ENCODE results near the gene SORCS2. TPM values are rescaled to one million over a fixed set of nuclear protein-coding genes. Genes with fewer than 3 reads are reported as not detected.

The SORCS2 gene
- total RNA-seq, 6 experiments from 2014 or later: 0.18 to 6.2 (median 3.1) TPM

DNA sequence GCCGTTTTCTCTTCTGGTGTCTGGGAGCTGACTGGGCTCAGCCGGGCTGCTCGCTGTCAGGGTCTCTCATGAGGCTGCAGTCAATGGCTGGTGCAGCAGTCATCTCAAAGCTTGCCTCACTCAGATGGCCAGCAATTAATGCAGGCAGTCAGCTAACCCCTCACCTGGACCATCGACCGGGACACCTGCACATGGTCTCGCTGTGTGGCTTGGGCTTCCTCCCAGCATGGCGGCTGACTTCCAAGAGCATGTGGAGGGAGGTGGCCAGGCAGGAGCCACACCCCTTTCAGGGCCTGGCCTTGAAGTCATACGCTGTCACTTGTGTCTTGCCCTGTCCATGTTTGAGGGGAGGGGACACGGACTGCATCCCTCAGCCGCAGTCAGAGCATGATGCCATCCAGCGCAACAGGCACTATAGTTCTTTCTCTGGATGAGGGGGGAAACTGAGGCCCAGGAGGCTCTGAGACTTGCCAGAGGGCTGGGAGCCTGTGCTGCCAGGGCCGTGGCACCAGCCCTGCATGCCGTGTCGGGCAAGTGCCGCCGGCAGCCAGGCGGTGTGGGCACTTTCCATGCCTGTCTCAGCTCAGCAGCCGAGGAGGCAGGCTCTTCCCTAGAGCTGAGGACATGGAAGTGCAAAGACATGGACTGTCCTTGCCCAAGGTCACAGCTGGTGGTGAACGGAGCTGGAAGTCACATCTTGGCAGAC, 545.6 kb downstream of the SORCS2 start:
- Histone ChIP-seq H3K4me3 (no peak overlapping the region), H3K9me3 (no peaks in the 10 kb centered on the region), H3K36me3 (no peaks in the 10 kb centered on the region), H3K27ac (no peak overlapping the region), H3K27me3 (no peaks in the 10 kb centered on the region), H3K4me1 (no peaks in the 10 kb centered on the region)
- intact Hi-C loops (cut with DNase I): no loop called here
- no peak for DNase-seq
- no peak for ATAC-seq
- TF ChIP-seq POLR2A (IDR thresholded peaks at IDR 0.05): no peak
- TF ChIP-seq, protein P1, sequence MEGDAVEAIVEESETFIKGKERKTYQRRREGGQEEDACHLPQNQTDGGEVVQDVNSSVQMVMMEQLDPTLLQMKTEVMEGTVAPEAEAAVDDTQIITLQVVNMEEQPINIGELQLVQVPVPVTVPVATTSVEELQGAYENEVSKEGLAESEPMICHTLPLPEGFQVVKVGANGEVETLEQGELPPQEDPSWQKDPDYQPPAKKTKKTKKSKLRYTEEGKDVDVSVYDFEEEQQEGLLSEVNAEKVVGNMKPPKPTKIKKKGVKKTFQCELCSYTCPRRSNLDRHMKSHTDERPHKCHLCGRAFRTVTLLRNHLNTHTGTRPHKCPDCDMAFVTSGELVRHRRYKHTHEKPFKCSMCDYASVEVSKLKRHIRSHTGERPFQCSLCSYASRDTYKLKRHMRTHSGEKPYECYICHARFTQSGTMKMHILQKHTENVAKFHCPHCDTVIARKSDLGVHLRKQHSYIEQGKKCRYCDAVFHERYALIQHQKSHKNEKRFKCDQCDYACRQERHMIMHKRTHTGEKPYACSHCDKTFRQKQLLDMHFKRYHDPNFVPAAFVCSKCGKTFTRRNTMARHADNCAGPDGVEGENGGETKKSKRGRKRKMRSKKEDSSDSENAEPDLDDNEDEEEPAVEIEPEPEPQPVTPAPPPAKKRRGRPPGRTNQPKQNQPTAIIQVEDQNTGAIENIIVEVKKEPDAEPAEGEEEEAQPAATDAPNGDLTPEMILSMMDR (IDR thresholded peaks at IDR 0.05): no peak
- WGBS (ENCODE audit: insufficient coverage, low coverage, low lambda C conversion rate, missing lambda C conversion rate): 100% methylated on average over 1 of the region's 19 CpGs

DNA sequence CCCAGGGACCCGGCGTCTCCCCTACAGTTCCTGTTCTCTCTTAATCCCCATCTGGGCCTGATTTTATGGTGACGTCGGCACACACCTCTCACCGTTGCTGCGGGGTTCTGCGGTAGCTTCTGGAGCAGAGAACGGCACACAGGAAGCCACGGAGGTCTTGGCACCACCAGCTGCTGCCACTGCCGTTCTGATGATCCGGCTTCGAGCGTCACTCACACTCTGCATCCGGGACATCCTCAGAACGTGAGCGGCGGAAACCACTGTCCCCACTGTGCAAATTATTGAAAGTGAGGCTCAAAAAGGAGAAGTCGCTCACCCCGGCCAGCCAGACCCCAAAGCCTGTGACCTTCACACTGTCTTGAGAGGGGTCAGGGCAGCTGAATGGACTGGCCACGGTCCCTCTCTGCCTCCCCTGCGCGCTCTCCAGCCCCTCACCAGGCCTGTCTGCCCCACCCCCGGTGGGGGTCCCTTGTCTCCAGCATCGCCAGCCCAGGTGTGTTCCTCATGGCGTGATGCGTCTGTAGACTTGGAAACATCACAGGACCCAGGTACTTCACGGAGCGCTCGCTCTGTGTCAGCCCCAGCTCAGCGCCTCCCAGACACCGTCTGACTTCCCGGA, 546.2 kb downstream of the SORCS2 start:
- no peaks in the 10 kb centered on the region for H3K27me3 ChIP-seq
- no peaks in the 10 kb centered on the region for H3K4me1 ChIP-seq
- no peak overlapping the region for H3K4me3 ChIP-seq
- H3K36me3 ChIP-seq: no peaks in the 10 kb centered on the region
- 89% methylated on average over 7 of the region's 32 CpGs for WGBS (ENCODE audit: insufficient coverage, low coverage, low lambda C conversion rate, missing lambda C conversion rate)
- H3K9me3 ChIP-seq: no peaks in the 10 kb centered on the region
- no peak overlapping the region for H3K27ac ChIP-seq
- DNase-seq (no peak), ATAC-seq (no peak)
- no peak for TF ChIP-seq POLR2A (IDR thresholded peaks at IDR 0.05)
- TF ChIP-seq, protein P1 (IDR thresholded peaks at IDR 0.05): no peak
- intact Hi-C loops (cut with DNase I): no loop called here

DNA sequence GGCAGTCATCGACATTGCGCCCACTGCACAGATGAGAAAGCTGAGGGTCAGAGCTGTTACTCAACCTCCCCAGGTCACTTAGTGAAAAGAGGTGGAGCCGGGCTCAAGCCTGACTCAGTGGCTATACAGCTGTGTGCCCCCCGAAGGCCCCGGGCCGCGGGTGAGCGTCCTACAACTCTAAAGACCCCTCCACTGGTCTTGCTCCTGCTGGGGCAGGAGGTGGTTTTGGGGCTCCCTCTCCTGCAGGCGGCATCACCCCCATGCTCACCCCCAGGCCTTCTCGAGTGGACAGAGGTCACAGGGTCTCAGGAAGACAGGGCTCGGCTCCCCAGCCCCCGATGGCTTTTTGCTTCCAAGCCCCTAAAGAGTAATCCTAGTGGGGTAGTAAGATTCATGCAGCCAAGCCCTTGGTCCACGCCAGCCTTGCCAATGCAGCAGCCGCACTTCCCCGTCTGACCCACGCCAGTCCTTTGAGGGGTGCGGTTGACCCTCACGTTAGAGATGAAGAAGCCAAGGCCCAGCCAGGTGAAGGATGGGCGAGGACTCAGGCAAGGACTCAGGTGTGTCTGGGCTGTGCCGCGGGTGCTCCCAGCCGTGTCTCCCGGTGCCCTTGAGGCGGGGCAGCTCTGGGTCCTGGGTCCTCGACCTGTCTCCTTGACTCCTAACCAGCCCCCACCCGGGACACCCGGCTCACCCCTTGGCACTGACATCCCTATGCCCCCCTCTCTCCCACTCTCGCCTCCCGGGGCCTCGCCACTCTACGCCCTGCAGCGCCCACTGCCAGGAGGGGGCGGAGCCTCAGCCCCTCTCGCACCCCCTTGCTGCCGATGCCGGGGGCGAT, 547.0 kb downstream of the SORCS2 start:
- Histone ChIP-seq H3K27me3 (no peaks in the 10 kb centered on the region), H3K4me1 (no peaks in the 10 kb centered on the region), H3K27ac (no peak overlapping the region), H3K4me3 (no peak overlapping the region), H3K36me3 (no peaks in the 10 kb centered on the region), H3K9me3 (no peaks in the 10 kb centered on the region)
- TF ChIP-seq POLR2A (IDR thresholded peaks at IDR 0.05): no peak
- TF ChIP-seq, protein P1 (IDR thresholded peaks at IDR 0.05): no peak
- ATAC-seq (no peak), DNase-seq (peak in 1 of 3 donors; percentile 47)
- intact Hi-C loops (cut with DNase I): no loop called here
- 100% methylated on average over 2 of the region's 37 CpGs for WGBS (ENCODE audit: insufficient coverage, low coverage, low lambda C conversion rate, missing lambda C conversion rate)

DNA sequence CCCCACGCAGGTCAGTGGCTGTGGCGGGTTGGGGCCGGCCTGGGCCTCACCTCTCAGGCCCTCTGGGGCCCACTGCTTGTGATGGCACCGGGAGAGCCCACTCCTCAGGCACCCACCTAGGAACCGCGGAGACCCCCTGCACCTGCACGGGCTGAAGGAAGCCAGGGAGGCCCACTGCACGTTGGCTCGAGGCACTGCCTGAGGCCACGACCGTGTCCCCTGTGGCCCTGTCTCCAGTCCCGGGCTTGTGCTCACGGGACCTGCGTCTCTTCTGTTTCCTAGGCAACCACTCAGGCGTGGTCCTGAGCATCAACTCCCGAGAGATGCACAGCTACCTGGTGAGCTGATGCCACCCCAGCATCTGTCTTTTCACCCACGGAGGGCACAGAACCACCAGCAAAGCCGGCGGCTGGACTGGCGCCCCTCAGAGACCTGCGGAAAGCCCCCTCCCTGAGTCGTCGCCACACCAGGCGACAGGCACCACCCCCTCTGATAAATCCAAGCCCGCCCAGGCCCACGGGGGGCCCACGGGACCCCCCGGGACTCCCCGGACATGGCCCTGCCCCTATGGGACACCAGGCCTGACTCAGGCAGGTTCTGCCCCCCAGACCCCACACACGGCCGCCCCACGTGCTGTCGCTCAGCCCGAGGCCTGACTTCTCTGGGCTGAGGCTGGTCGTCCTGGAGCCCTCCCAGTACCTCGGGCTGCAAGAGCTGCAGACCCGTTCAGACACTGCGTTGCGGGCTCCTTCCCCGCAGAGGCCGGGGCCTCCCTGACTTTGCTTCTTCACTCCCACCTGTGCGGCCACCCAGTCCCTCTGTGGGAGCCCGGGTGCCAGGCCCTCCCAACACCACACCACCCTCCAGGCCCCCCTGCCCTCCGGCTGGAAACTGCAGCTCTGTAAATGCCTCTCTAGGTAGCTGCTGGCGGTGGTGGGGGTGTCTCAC, 547.9 kb downstream of the SORCS2 start:
- no peak for ATAC-seq
- peak in 1 of 3 donors; percentile 46 for DNase-seq
- H3K4me3 ChIP-seq: no peak overlapping the region
- H3K36me3 ChIP-seq: no peaks in the 10 kb centered on the region
- no peaks in the 10 kb centered on the region for H3K9me3 ChIP-seq
- H3K27me3 ChIP-seq: no peaks in the 10 kb centered on the region
- 84% methylated on average over 13 of the region's 45 CpGs for WGBS (ENCODE audit: insufficient coverage, low coverage, low lambda C conversion rate, missing lambda C conversion rate)
- no peak overlapping the region for H3K27ac ChIP-seq
- H3K4me1 ChIP-seq: no peaks in the 10 kb centered on the region
- intact Hi-C loops (cut with DNase I): no loop called here
- TF ChIP-seq, protein P1 (IDR thresholded peaks at IDR 0.05): no peak
- no peak for TF ChIP-seq POLR2A (IDR thresholded peaks at IDR 0.05)

All from right lobe of liver (tissue), 6 donors.